NT2/D1 (cell line): ENCODE data around the gene JPT1.

ENCODE experiments used
- DNase-seq: peaks from one replicate; pipeline ENCODE4 v3.0.0-alpha.2; 2011; ENCODE audit warnings: low read depth, low spot score
- H3K27me3 ChIP-seq: 2 replicates; pipeline ENCODE4 v1.6.0; 2011; ENCODE audit warnings: mild to moderate bottlenecking; ENCODE audit not compliant: insufficient read length, insufficient read depth
- H3K36me3 ChIP-seq: 2 replicates; pipeline ENCODE4 v1.6.1; 2011; ENCODE audit warnings: mild to moderate bottlenecking, low read length, mixed read lengths; ENCODE audit not compliant: insufficient read depth, insufficient read length
- H3K4me1 ChIP-seq: 2 replicates; pipeline ENCODE4 v1.5.1; 2011; ENCODE audit not compliant: insufficient read depth, insufficient read length
- H3K4me3 ChIP-seq: 2 replicates; pipeline ENCODE4 v1.5.1; 2011; ENCODE audit warnings: low read depth; ENCODE audit not compliant: insufficient read length
- H3K9ac ChIP-seq: 2 replicates; pipeline ENCODE4 v1.6.0; 2011; ENCODE audit warnings: low read depth; ENCODE audit not compliant: insufficient read length
- H3K9me3 ChIP-seq: 2 replicates; pipeline ENCODE4 v1.5.1; 2011; ENCODE audit warnings: mild to moderate bottlenecking, low read length; ENCODE audit not compliant: insufficient read depth
- SUZ12 ChIP-seq: IDR thresholded peaks from 2 replicates; pipeline ENCODE4 v1.6.1; 2011; ENCODE audit not compliant: insufficient read length, insufficient read depth; ENCODE audit errors: extremely low read depth
- YY1 ChIP-seq: IDR thresholded peaks from 2 replicates; pipeline ENCODE4 v1.6.1; 2011; ENCODE audit not compliant: insufficient read length, insufficient read depth
- ZNF274 ChIP-seq: IDR thresholded peaks from 2 replicates; pipeline ENCODE4 v1.6.1; 2011; ENCODE audit warnings: mild to moderate bottlenecking, low read depth, low read length

JPT1 gene

DNA sequence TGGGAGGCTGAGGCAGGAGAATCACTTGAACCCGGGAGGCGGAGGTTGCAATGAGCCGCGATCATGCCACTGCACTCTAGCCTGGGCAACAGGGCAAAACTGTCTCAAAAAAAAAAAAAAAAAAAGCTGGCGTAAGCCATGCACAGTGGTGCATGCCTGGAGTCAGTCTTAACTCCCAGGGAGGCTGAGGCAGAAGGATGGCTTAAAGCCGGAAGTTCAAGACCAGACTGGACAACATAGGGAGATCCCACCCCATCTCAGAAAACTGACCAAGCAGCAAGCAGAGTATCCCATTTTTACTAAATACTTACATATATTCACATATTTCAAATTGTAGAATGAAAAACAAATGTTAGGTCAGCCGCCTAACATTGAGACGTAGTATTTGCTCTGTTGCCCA lies 27.4 kb downstream of the JPT1 start:
- Histone ChIP-seq H3K9me3 (no peaks in the 10 kb centered on the region), H3K9ac (no peak overlapping the region), H3K4me1 (peaks cover 12% of the 10 kb centered on the region), H3K4me3 (no peak overlapping the region), H3K27me3 (no peaks in the 10 kb centered on the region), H3K36me3 (peaks cover 24% of the 10 kb centered on the region)
- no peak for DNase-seq
- no peak for TF ChIP-seq ZNF274
- TF ChIP-seq SUZ12, result no peak
- TF ChIP-seq YY1, result no peak

DNA sequence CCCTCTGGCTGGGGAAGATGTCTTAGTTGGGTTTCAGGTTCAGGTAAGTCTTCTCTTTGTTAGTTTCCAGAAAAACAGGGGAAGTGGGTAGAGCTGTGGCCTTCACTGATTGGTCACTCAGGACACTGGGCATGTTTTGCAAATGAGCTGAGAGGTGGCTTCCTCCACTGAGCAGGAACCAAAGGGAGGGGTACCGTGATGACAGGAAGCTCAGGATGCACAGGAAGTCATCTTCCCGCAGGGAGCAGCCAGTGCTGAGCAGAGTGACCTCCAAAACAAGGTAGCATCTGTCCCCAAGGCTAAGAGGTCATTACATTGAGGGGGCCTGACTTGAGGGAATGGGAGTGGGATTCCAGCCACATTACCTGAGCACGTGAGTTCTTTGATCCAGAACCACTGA lies 28.3 kb downstream of the JPT1 start:
- H3K9me3 ChIP-seq, result no peaks in the 10 kb centered on the region
- TF ChIP-seq SUZ12 (no peak), ZNF274 (no peak), YY1 (no peak)
- no peak for DNase-seq
- peaks cover 12% of the 10 kb centered on the region for H3K4me1 ChIP-seq
- H3K9ac ChIP-seq, result no peak overlapping the region
- H3K36me3 ChIP-seq, result peaks cover 24% of the 10 kb centered on the region
- no peak overlapping the region for H3K4me3 ChIP-seq
- no peaks in the 10 kb centered on the region for H3K27me3 ChIP-seq

DNA sequence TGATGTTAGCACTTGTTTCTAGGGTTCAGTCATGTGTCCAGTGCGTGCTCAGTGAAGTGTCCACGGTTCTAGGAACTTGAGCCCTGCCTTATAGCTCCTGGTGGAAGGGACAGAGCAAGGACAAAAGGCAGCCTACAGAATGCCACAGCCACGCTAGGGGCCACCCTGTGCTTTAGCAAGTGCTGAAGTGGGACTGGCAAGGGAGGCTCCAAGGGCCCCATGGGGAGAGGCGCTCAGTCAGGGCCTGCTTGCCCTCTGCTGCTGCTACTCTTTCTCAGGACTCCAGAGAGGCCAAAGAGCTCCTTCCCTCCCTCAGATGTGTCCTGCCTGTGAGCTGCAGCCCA lies 29.5 kb downstream of the JPT1 start:
- Histone ChIP-seq H3K4me3 (no peak overlapping the region), H3K27me3 (no peaks in the 10 kb centered on the region), H3K9ac (no peak overlapping the region), H3K36me3 (peaks cover 16% of the 10 kb centered on the region), H3K9me3 (no peaks in the 10 kb centered on the region), H3K4me1 (peaks cover 4% of the 10 kb centered on the region)
- no peak for DNase-seq
- TF ChIP-seq ZNF274 (no peak), SUZ12 (no peak), YY1 (no peak)

DNA sequence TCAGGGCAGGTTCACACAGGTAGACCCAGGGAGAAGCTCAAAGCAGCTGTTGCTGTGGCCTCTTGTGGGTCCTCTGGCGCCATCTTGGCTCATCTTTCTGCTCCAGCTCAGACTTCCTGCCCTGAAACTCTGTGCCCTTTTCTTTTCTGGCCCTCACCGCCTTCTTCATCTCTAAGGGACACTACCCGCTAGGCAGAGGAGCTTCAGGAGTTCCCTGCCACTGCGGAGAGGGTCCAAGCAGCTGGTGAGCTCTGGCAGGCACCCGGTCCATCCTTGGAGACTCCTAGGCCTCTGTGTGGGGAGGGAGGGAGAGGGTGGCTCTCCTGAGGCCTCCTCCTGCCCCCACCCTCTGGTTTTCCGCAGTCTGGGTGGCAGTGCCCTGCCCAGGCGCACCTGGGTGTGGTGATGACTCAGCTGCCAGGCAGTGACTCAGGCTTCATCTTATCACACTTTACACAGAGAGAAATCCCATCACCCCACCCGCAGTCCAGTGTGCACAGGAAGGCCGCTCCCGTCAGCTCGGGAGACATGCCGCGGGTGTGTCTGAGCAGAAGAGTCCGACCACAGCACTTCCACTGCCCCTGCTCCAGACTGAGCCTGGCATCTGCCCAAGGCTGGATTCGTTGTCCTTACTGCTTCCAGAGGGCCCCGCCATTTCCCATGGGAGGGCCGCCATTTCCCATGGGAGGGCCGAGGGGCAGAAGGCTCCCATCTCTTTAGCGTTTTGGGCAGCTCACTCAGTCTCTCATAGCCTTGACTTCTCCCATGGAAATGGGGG lies 30.1 kb downstream of the JPT1 start:
- Histone ChIP-seq H3K27me3 (no peaks in the 10 kb centered on the region), H3K36me3 (peaks cover 11% of the 10 kb centered on the region), H3K9ac (no peak overlapping the region), H3K4me1 (peaks cover 4% of the 10 kb centered on the region), H3K9me3 (no peaks in the 10 kb centered on the region), H3K4me3 (no peak overlapping the region)
- no peak for TF ChIP-seq SUZ12
- TF ChIP-seq YY1, result no peak
- no peak for TF ChIP-seq ZNF274
- DNase-seq, result no peak

DNA sequence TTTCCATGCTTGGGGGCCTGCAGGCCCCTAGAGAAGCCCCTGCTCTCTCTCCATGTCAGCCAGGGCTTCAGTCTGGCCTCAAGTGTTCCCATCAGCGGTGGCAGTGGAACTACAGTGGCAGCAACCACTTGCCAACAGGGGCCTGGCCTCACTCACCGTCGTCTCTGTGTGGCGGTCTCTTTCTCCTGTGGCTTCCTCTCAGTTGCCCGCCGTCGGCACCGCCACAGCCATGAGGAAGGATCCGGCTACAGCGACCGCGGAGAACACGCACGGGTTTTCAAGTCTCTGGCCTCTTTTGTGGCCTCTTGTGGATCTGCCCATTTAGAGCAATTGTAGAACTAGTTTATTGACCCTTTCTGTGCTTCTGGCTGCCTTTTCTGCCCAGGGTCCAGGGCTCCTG lies 36.0 kb downstream of the JPT1 start:
- H3K27me3 ChIP-seq, result no peaks in the 10 kb centered on the region
- TF ChIP-seq SUZ12 (no peak), YY1 (no peak), ZNF274 (no peak)
- peaks cover 15% of the 10 kb centered on the region for H3K36me3 ChIP-seq
- H3K9me3 ChIP-seq, result no peaks in the 10 kb centered on the region
- H3K4me1 ChIP-seq, result peaks cover 2% of the 10 kb centered on the region
- no peak for DNase-seq
- H3K9ac ChIP-seq, result no peak overlapping the region
- H3K4me3 ChIP-seq, result no peak overlapping the region

DNA sequence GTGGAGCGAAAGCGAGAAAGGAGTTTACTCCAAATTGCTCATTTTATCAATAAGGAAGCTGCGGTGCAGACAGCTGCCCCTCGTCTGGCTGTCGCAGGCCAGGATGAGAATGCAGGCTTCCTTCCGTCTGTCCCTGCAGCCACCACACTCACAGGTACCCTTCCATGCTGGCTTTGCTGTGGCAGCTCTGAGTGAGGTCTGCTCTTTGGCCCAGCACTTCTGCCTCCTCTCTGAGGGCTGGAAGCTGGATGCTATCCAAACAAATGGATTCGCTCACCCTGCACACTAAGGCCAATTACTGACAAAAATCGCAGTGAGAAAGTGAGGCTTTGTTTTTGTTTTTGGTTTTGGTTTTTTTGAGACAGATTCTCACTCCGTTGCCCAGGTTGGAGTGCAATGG lies 37.6 kb downstream of the JPT1 start:
- H3K4me1 ChIP-seq, result peaks cover 2% of the 10 kb centered on the region
- H3K4me3 ChIP-seq, result no peak overlapping the region
- no peak for DNase-seq
- H3K9ac ChIP-seq, result no peak overlapping the region
- H3K36me3 ChIP-seq, result peaks cover 15% of the 10 kb centered on the region
- TF ChIP-seq YY1 (no peak), SUZ12 (no peak)
- no peaks in the 10 kb centered on the region for H3K27me3 ChIP-seq
- H3K9me3 ChIP-seq, result no peaks in the 10 kb centered on the region

DNA sequence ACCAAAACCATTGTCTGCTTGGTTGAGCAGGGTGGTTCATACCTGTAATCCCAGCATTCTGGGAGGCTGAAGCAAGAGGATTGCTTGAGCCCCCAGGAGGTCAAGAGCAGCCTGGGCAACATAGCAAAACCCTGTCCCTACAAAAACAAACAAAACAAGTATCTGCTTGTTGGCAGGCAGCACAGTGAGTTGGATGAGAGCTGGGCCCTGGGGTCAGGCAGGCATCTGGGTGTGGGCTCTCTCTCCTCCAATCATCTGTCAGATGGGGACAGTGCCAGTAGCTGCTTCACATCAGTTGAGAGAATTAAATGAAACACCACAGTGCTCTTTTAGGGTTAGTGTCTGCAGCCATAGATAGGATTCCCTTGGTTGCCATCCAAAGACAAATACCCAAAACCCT lies 38.8 kb downstream of the JPT1 start:
- no peak for DNase-seq
- H3K4me1 ChIP-seq, result peaks cover 2% of the 10 kb centered on the region
- TF ChIP-seq ZNF274 (no peak), YY1 (no peak), SUZ12 (no peak)
- no peak overlapping the region for H3K4me3 ChIP-seq
- H3K27me3 ChIP-seq, result no peaks in the 10 kb centered on the region
- H3K9ac ChIP-seq, result no peak overlapping the region
- no peaks in the 10 kb centered on the region for H3K9me3 ChIP-seq
- H3K36me3 ChIP-seq, result peaks cover 15% of the 10 kb centered on the region
